GM18511 (cell line): ENCODE results near the gene NSUN6.
"Not testable (repeated sequence)": the region's sequence is repeated elsewhere in the genome, so short reads cannot be mapped to it uniquely, and the experiment has no call there.

Experiments used
- ATAC-seq: cut with Tn5 transposase; IDR thresholded peaks from one replicate; pipeline ENCODE4 v1.9.1; 2021; ENCODE audit warnings: mild to moderate bottlenecking, moderate library complexity; ENCODE audit not compliant: unreplicated experiment

NSUN6 gene

GRCh38 chr10:18659819-18660535 is 8.6 kb upstream of the NSUN6 start:
- peak; percentile 37 for ATAC-seq

GRCh38 chr10:18659125-18659818 is 7.9 kb upstream of the NSUN6 start, which contains the start of gene ARL5B:
Gene ARL5B (plus strand): TSS chr10:18659431. CDS start chr10:18659638, 207 bp downstream.
- peak; percentile 85 for ATAC-seq

- ATAC-seq = peak; percentile 2
Measured at GRCh38 chr10:18658271-18659124, 7.1 kb upstream of the NSUN6 start.

- no peak for ATAC-seq
Measured at GRCh38 chr10:18656724-18657123, 5.3 kb upstream of the NSUN6 start.

- no peak for ATAC-seq
Measured at GRCh38 chr10:18653112-18653511, 1.7 kb upstream of the NSUN6 start.

- ATAC-seq = no peak
Measured at GRCh38 chr10:18650404-18650997, 886 bp downstream of the NSUN6 start.

- ATAC-seq = no peak
Measured at GRCh38 chr10:18649364-18649959, 1.9 kb downstream of the NSUN6 start.

- ATAC-seq = no peak
Measured at GRCh38 chr10:18647945-18648344, 3.4 kb downstream of the NSUN6 start.

- ATAC-seq = no peak
Measured at GRCh38 chr10:18647151-18647550, 4.2 kb downstream of the NSUN6 start.

GRCh38 chr10:18639719-18640118 is 11.7 kb downstream of the NSUN6 start:
- ATAC-seq = not testable (repeated sequence)

- ATAC-seq = not testable (repeated sequence)
Measured at GRCh38 chr10:18637400-18637799, 14.0 kb downstream of the NSUN6 start.

GRCh38 chr10:18635995-18636394 is 15.4 kb downstream of the NSUN6 start:
- no peak for ATAC-seq

- not testable (repeated sequence) for ATAC-seq
Measured at GRCh38 chr10:18632500-18632899, 18.9 kb downstream of the NSUN6 start.

GRCh38 chr10:18627452-18628018 is 23.9 kb downstream of the NSUN6 start:
- peak; percentile 48 for ATAC-seq

GRCh38 chr10:18625886-18626285 is 25.5 kb downstream of the NSUN6 start:
- ATAC-seq = no peak

GRCh38 chr10:18623671-18624070 is 27.7 kb downstream of the NSUN6 start:
- ATAC-seq = not testable (repeated sequence)

GRCh38 chr10:18620856-18621255 is 30.5 kb downstream of the NSUN6 start:
- ATAC-seq = peak; percentile 67

GRCh38 chr10:18619016-18619415 is 32.4 kb downstream of the NSUN6 start:
- no peak for ATAC-seq

- ATAC-seq = no peak
Measured at GRCh38 chr10:18616337-18616736, 35.0 kb downstream of the NSUN6 start.

- ATAC-seq = no peak
Measured at GRCh38 chr10:18615618-18616017, 35.8 kb downstream of the NSUN6 start.
